BJ (cell line): ENCODE measurements around the gene ASCC3. TPM values are rescaled to one million over a fixed set of nuclear protein-coding genes. Genes with fewer than 3 reads are reported as not detected.

Experiments
- CTCF ChIA-PET: fragments of 350-600 bp; formaldehyde crosslinking; extraction: SDS; loops from one replicate; lab custom pipeline; 2021; ENCODE audit warnings: antibody characterized with exemption, inconsistent platforms; lab: Yijun Ruan, JAX
- POLR2A ChIA-PET: fragments of 300-600 bp; sonication (Branson Sonifier 250); formaldehyde crosslinking; extraction: SDS; loops from one replicate; lab custom pipeline; 2021; ENCODE audit warnings: antibody characterized with exemption; lab: Charles Lee
- DNase-seq: peaks from one replicate; pipeline ENCODE4 v3.0.0-alpha.2; 2011; ENCODE audit warnings: low read depth
- H3K27me3 ChIP-seq: 2 replicates; pipeline ENCODE4 v1.6.0; 2011; ENCODE audit warnings: low read length; ENCODE audit not compliant: control insufficient read depth, insufficient read depth
- H3K36me3 ChIP-seq: 2 replicates; pipeline ENCODE4 v1.5.1; 2011; ENCODE audit warnings: low read length; ENCODE audit not compliant: control insufficient read depth, insufficient read depth
- H3K4me3 ChIP-seq: 2 replicates; pipeline ENCODE4 v1.5.1; 2011; ENCODE audit warnings: low read depth, mild to moderate bottlenecking, control low read depth, low read length
- polyA plus RNA-seq: library from polyadenylated mRNA; depleted of rRNA; stranded (reverse); fragments of >200 nt; gene quantifications from 2 replicates; pipeline ENCODE4 v1.2.3, GENCODE V29; 2011
- TF ChIP-seq, protein P1 (sequence below): IDR thresholded peaks from 2 replicates; pipeline ENCODE4 v1.5.1; 2011; ENCODE audit warnings: low read depth, mild to moderate bottlenecking, control low read depth, inconsistent platforms, low read length, moderate library complexity; ENCODE audit not compliant: insufficient read depth

The ASCC3 gene
- polyA plus RNA-seq, 1 experiment: 30.4 TPM

DNA sequence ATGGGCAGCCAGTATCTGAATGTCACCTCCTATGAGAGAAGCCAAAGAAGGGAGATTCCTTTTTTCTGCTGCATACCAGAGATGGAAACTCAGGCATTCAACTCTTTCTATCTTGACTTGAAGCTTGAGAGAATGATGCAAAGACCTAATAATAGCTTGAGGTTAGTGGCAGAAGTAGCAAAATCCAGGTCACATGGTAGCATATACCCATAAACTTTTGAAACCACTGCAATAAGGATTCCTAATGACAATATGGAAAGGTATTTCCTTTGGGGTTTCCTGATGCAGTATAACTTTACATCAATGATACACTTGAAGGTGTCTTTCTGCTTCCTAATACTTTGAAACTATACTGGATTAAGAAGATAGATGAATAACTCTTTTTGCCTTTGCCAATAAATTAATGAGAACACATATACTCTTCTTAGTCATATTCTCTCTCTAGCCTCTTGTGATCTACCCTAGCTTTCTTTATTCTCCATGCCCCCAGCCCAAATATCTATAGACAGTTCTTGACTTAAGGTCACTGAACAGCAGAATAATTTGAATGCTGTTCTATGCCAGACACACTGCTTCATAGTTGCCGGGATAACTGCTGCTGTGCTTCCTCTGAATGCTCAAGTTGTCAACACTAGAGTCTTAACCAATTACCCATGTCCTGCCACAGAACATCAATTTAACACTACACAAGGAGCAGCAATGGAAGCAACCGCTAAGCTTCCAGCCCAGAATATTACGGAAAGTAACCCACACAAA, 260.9 kb downstream of the ASCC3 start:
- ChIA-PET CTCF (interaction anchor here (0.6 kb wide), 1 partner anchor 21 kb away, joined by 3 read pairs; no protein-coding TSS in a partner anchor), POLR2A (interaction anchor here (0.6 kb wide), 1 partner anchor 109 kb away, joined by 3 read pairs; no protein-coding TSS in a partner anchor)
- H3K4me3 ChIP-seq: no peak overlapping the region
- TF ChIP-seq, protein P1, sequence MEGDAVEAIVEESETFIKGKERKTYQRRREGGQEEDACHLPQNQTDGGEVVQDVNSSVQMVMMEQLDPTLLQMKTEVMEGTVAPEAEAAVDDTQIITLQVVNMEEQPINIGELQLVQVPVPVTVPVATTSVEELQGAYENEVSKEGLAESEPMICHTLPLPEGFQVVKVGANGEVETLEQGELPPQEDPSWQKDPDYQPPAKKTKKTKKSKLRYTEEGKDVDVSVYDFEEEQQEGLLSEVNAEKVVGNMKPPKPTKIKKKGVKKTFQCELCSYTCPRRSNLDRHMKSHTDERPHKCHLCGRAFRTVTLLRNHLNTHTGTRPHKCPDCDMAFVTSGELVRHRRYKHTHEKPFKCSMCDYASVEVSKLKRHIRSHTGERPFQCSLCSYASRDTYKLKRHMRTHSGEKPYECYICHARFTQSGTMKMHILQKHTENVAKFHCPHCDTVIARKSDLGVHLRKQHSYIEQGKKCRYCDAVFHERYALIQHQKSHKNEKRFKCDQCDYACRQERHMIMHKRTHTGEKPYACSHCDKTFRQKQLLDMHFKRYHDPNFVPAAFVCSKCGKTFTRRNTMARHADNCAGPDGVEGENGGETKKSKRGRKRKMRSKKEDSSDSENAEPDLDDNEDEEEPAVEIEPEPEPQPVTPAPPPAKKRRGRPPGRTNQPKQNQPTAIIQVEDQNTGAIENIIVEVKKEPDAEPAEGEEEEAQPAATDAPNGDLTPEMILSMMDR: no peak
- 0 out of 2 replicates have a peak, but pooled peaks cover 2% of the 10 kb centered on the region for H3K36me3 ChIP-seq
- no peaks in the 10 kb centered on the region for H3K27me3 ChIP-seq
- peak; percentile 74 for DNase-seq

DNA sequence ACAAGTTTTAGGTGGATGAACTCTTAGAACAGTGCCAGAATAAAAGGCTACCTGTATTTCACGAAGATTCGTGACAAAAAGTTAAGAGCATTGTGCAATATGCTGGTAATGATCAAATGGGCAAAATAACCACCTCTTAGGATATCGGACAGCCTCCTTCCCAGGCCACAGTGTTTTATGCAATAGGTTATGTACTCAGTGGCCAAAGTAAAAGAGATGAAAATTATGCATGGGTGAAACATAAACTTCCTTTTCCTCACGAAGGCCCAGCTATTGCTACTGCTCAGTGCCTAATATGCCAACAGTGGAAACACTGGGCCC, 262.8 kb downstream of the ASCC3 start:
- POLR2A ChIA-PET: no interaction called here
- TF ChIP-seq, protein P1: no peak
- CTCF ChIA-PET: no interaction called here

DNA sequence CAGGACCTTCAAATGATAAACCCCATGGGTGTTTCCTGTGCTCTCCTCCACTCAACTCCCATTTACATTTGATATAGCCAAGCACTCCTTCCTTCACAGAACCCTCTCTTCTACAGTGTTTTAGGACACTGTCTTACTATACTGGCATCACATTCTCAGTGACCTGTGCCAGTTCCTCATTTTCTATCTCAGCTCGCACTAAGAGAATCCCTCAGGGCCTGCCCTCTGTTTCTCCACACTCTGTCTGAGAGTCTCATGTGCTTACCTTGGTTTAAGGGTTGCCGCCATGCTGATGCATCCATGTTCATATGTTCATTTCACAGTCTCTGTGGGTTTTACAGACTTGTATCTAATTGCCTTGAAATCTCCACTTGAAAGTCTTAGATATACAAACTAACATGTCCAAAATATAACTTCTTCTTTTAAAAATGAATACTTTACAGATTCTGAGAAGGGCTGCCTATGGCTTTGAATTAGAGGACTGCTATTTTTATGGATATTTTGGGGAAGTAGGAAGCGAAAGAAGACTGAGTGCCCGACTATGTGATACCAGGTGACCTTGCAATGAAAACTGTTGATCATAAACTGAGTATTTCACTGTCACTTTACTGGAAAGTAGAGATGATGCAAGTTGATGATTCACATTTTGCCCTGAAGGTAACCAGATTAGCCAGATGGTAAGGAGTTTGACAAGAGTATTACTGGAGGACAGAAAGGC, 263.3 kb downstream of the ASCC3 start:
- Histone ChIP-seq H3K36me3 (0 out of 2 replicates have a peak, but pooled peaks cover 4% of the 10 kb centered on the region), H3K4me3 (no peak overlapping the region), H3K27me3 (no peaks in the 10 kb centered on the region)
- ChIA-PET POLR2A (no interaction called here), CTCF (no interaction called here)
- peak; percentile 40 for DNase-seq
- TF ChIP-seq, protein P1: no peak

More for the DNA sequence above, 262.8 kb downstream of the ASCC3 start:
- DNase-seq: no peak
- Histone ChIP-seq H3K4me3 (no peak overlapping the region), H3K27me3 (no peaks in the 10 kb centered on the region), H3K36me3 (0 out of 2 replicates have a peak, but pooled peaks cover 4% of the 10 kb centered on the region)

DNA sequence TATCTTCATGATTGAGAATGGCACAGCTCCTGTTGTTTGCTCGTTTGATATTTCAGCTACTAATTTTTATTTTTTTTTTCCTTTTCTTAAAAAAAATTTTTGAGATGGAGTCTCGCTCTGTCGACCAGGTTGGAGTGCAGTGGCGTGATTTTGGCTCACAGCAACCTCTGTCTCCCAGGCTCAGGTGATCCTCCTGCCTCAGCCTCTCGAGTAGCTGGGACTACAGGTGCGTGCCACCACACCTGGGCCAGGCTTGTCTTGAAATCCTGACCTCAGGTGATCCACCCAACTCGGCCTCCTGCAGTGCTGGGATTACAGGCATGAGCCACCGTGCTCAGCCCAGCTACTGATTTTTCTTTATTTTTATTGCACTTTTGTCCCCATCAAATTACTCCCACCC, 266.2 kb downstream of the ASCC3 start:
- H3K27me3 ChIP-seq: no peaks in the 10 kb centered on the region
- DNase-seq: no peak
- POLR2A ChIA-PET: no interaction called here
- TF ChIP-seq, protein P1: no peak
- CTCF ChIA-PET: no interaction called here
- no peak overlapping the region for H3K4me3 ChIP-seq
- 0 out of 2 replicates have a peak, but pooled peaks cover 3% of the 10 kb centered on the region for H3K36me3 ChIP-seq

DNA sequence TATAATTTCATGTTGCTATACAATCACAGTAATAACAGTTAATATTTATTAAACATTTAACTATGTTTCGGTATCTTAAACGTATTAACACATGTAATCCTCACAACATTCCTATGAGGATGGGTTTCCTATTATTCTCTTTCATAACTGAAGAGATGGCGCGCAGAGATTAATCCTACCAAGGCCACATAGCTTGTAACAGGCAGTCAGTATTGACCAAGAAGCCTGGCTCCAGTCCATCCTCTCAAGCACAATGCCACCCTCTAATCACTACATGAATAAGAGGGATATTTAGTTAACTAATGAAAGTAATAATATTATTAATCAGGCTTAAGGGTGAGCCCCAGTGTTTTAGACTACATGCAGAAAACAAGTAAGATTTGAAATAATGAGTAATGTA, 266.7 kb downstream of the ASCC3 start:
- Histone ChIP-seq H3K4me3 (no peak overlapping the region), H3K27me3 (no peaks in the 10 kb centered on the region), H3K36me3 (0 out of 2 replicates have a peak, but pooled peaks cover 3% of the 10 kb centered on the region)
- TF ChIP-seq, protein P1: no peak
- ChIA-PET CTCF (no interaction called here), POLR2A (no interaction called here)
- DNase-seq: no peak
